Omental fat pad (tissue), 4 donors: ENCODE data around the gene MEX3D. TPM values are rescaled to one million over a fixed set of nuclear protein-coding genes. Genes with fewer than 3 reads are reported as not detected.
A peak's percentile ranks its signal among the peaks of the same experiment; 100 is the strongest.

Experiments used
- ATAC-seq: fragments of 150-250 bp; one replicate; pipeline ENCODE4 v1.9.1; 2016; ENCODE audit warnings: mild to moderate bottlenecking, moderate library complexity; ENCODE audit not compliant: low FRiP score
- DNase-seq: peaks from one replicate; pipeline ENCODE4 v3.0.0-alpha.2; 2019; ENCODE audit warnings: low spot score
- total RNA-seq, 4 donors: library from RNA; depleted of rRNA; stranded (reverse); fragments of >200 nt; gene quantifications; one replicate each; pipeline ENCODE4 v1.1.0, GENCODE V29; 2016
- TF ChIP-seq, protein P1 (sequence below), 3 donors: fragments of 450-650 bp; IDR thresholded peaks; one replicate each; pipeline ENCODE4 v1.5.1; 2016 to 2017; ENCODE audit warnings: antibody characterized with exemption in 3 of 3, mild to moderate bottlenecking in 3 of 3, moderate library complexity in 2 of 3

The MEX3D gene
- total RNA-seq, 4 donors from 2014 or later = 3.3 to 10.2 (median 7.7) TPM

DNA sequence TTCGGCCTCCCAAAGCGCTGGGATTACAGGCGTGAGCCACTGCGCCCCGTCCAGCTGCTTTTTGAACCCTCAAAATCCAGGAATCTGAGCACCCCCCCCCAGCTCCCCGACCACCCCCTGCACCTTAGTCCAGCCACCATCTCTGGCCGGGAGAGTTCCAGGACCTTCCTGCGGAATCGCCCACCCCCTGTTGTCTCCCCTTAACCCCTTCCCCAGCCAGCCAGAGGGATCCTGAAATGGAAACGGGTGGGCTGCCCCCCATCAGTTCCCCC is 25.3 kb upstream of the MEX3D start:
- no peak for DNase-seq
- no peak for ATAC-seq
- TF ChIP-seq, protein P1, sequence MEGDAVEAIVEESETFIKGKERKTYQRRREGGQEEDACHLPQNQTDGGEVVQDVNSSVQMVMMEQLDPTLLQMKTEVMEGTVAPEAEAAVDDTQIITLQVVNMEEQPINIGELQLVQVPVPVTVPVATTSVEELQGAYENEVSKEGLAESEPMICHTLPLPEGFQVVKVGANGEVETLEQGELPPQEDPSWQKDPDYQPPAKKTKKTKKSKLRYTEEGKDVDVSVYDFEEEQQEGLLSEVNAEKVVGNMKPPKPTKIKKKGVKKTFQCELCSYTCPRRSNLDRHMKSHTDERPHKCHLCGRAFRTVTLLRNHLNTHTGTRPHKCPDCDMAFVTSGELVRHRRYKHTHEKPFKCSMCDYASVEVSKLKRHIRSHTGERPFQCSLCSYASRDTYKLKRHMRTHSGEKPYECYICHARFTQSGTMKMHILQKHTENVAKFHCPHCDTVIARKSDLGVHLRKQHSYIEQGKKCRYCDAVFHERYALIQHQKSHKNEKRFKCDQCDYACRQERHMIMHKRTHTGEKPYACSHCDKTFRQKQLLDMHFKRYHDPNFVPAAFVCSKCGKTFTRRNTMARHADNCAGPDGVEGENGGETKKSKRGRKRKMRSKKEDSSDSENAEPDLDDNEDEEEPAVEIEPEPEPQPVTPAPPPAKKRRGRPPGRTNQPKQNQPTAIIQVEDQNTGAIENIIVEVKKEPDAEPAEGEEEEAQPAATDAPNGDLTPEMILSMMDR (IDR thresholded peaks at IDR 0.05) = no peak

- DNase-seq (peak; percentile 70), ATAC-seq (peak; percentile 96)
- TF ChIP-seq, protein P1 (IDR thresholded peaks at IDR 0.05) = no peak
These were observed 24.8 kb upstream of the MEX3D start, which contains the start of gene MBD3 for GRCh38 chr19:1592755-1593500. MBD3 (minus strand) TSS chr19:1592865; CDS start chr19:1592631, 234 bp downstream.

- TF ChIP-seq, protein P1 (IDR thresholded peaks at IDR 0.05) = no peak
- DNase-seq (peak; percentile 42), ATAC-seq (peak; percentile 85)
These were observed 24.1 kb upstream of the MEX3D start for GRCh38 chr19:1592024-1592754.

- TF ChIP-seq, protein P1 (IDR thresholded peaks at IDR 0.05) = no peak
- no peak for DNase-seq
- no peak for ATAC-seq
These were observed 23.4 kb upstream of the MEX3D start for GRCh38 chr19:1591421-1592023.

GRCh38 chr19:1590641-1591397 is 22.7 kb upstream of the MEX3D start:
- TF ChIP-seq, protein P1 (IDR thresholded peaks at IDR 0.05) = no peak
- DNase-seq (no peak), ATAC-seq (no peak)

GRCh38 chr19:1587872-1588271 is 19.7 kb upstream of the MEX3D start:
- ATAC-seq (no peak), DNase-seq (no peak)
- TF ChIP-seq, protein P1 (IDR thresholded peaks at IDR 0.05) = no peak
